ENCODE results near the gene CABYR.

Gene CABYR

GRCh38 chr18:24209558-24209957, 70.7 kb downstream of the CABYR start:
- no peak overlapping the region for H3K4me3 ChIP-seq (ENCODE audit: low read length)
- TF ChIP-seq CTCF (conservative IDR thresholded peaks at IDR 0.05; ENCODE audit: low read length) = no peak
- no peak for DNase-seq (ENCODE audit: low read depth)
